Coronary artery (tissue), 2 donors: ENCODE measurements around the gene TAS2R31.

Experiments
- DNase-seq: peaks from one replicate; pipeline ENCODE4 v3.0.0-alpha.2; 2017; ENCODE audit warnings: low spot score
- H3K27ac ChIP-seq, 2 donors: fragments of 200-600 bp; sonication (generic); one replicate each; pipeline ENCODE4 v1.5.1; 2016 to 2019
- H3K4me3 ChIP-seq: fragments of 200-600 bp; sonication (generic); 2 replicates; pipeline ENCODE4 v1.5.1; 2016; ENCODE audit warnings: mild to moderate bottlenecking, moderate library complexity
- TF ChIP-seq, protein P1 (sequence below): fragments of 200-600 bp; sonication (generic); IDR thresholded peaks from one replicate; pipeline ENCODE4 v1.5.1; 2019; ENCODE audit warnings: antibody characterized with exemption

Gene TAS2R31

DNA sequence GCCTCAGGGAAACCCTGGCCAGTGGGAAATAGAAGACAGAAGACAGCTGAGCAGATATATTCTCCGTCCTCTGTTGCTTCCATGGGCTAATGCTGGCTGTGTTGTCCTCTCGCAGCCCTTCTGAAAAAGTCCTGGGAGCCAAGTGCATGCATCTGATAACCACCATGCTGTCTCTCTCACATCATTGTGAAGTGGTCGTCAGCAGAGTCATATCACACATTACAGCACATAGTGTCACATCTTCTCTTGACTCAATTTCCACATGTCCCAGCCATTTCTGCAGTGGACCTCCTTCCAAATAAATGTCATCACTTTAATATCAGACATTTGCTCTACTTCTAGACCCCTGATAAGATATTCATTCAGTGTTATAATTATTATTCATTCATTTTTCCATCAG, 36.9 kb downstream of the TAS2R31 start:
- Histone ChIP-seq H3K27ac (no peak overlapping the region), H3K4me3 (no peak overlapping the region)
- TF ChIP-seq, protein P1, sequence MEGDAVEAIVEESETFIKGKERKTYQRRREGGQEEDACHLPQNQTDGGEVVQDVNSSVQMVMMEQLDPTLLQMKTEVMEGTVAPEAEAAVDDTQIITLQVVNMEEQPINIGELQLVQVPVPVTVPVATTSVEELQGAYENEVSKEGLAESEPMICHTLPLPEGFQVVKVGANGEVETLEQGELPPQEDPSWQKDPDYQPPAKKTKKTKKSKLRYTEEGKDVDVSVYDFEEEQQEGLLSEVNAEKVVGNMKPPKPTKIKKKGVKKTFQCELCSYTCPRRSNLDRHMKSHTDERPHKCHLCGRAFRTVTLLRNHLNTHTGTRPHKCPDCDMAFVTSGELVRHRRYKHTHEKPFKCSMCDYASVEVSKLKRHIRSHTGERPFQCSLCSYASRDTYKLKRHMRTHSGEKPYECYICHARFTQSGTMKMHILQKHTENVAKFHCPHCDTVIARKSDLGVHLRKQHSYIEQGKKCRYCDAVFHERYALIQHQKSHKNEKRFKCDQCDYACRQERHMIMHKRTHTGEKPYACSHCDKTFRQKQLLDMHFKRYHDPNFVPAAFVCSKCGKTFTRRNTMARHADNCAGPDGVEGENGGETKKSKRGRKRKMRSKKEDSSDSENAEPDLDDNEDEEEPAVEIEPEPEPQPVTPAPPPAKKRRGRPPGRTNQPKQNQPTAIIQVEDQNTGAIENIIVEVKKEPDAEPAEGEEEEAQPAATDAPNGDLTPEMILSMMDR, result no peak
- DNase-seq, result no peak

DNA sequence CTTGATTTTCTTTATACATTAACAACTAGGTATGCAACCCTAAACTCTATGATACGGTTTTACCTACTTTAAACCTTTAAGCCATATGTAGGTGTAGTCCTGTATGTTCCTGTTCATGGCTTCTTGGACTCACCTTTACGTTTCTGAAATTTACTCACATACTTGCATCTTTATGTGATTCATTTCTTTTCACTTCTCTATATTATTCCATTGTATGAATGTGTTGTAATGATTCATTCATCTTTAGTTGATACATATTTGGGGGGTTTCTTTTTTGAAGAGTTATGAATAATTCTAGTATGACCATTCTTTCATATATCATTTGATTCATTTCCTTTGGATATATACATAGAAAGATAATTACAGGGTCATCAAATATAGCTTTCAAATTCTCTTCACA, 42.1 kb downstream of the TAS2R31 start:
- no peak for DNase-seq
- Histone ChIP-seq H3K4me3 (no peak overlapping the region), H3K27ac (no peak overlapping the region)
- TF ChIP-seq, protein P1, result no peak

DNA sequence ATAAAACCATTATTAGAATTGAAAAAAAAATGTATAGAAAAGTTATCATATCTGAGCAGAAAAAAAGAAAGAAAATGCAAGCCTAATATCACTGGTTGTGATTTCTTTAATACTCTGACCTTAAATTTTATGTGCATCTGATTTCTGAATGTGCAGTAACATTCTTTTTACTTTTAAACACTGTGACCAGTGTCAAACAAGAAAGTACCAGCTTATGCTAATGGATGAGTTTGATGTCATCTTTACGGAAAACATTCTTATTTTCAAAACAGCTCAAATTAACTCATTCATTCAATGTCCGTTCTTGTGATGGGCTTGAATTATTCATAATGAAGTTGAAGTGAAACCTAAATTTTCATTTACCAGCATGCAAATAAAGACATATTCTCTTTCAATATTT, 44.4 kb downstream of the TAS2R31 start, which contains the start of gene TAS2R50:
TSS of gene TAS2R50 (minus strand) at position 101 of the 400 bp plus-strand sequence. CDS start at position 49, 52 bp downstream.
- Histone ChIP-seq H3K27ac (no peak within 1 kb of the TSS), H3K4me3 (no peak within 1 kb of the TSS)
- TF ChIP-seq, protein P1, result no peak
- DNase-seq, result no peak

DNA sequence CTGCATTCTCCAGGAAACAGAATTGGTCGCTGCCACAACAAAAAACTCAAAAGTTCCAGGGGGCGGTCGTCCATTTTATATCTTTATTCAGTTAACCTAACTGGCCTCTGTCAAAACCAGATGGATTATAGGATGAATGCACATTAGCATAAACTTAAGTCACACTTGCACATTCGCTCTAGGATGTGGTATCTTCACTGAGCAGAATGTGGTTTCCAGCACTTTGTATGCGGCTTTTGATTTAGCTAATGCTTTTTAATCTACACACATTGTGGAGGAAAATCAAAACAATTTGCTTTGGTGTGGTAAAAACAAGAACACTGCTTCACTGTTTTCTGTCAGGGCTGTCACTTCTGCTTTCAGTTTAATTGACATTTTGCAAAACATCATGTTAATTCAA, 49.0 kb downstream of the TAS2R31 start:
- no peak for DNase-seq
- no peak overlapping the region for H3K27ac ChIP-seq
- TF ChIP-seq, protein P1, result no peak
- no peak overlapping the region for H3K4me3 ChIP-seq
